Measurements from ENCODE around the gene SREK1IP1.

Gene SREK1IP1

GRCh38 chr5:64722588-64722987 is 45.9 kb downstream of the SREK1IP1 start:
- no peak for TF ChIP-seq FOXP2 (optimal IDR thresholded peaks at IDR 0.05; ENCODE audit: borderline replicate concordance, extremely low read depth, extremely low read length, insufficient read depth)
- no peak for TF ChIP-seq SIN3A (IDR thresholded peaks at IDR 0.05; ENCODE audit: borderline replicate concordance, insufficient read depth, low read length)
- no peak for TF ChIP-seq TAF1 (IDR thresholded peaks at IDR 0.05; ENCODE audit: borderline replicate concordance, insufficient read depth, low read length)
- TF ChIP-seq REST (IDR thresholded peaks at IDR 0.05; ENCODE audit: insufficient read depth in 1 of 2, low read depth in 2 of 2, low read length in 2 of 2) = no peak
- no peak for TF ChIP-seq POLR2AphosphoS5 (IDR thresholded peaks at IDR 0.05; ENCODE audit: low read depth, low read length)

DNA sequence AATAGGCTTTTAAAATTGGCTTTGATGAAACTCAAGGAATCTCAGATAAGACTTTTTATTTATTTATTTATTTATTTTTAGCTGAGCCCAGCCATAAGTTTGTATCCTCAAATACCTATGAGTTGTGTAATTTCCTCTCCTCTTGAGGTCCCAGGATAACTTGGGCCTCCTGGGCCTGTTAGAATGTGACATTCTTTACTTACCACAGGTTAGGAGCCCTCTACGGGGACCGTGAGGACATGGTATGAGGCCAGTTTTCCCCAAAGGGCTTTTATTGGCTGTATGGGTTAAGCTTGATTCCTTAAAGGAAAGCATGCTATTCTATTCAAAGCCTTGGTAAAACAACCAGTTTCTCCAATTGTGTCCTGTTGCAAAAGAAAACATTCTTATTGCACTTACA is 61.3 kb downstream of the SREK1IP1 start:
- no peak for TF ChIP-seq POLR2AphosphoS5 (IDR thresholded peaks at IDR 0.05; ENCODE audit: low read depth, low read length)
- TF ChIP-seq SIN3A (IDR thresholded peaks at IDR 0.05; ENCODE audit: borderline replicate concordance, insufficient read depth, low read length) = no peak
- no peak for TF ChIP-seq TAF1 (IDR thresholded peaks at IDR 0.05; ENCODE audit: borderline replicate concordance, insufficient read depth, low read length)
- no peak for TF ChIP-seq FOXP2 (optimal IDR thresholded peaks at IDR 0.05; ENCODE audit: borderline replicate concordance, extremely low read depth, extremely low read length, insufficient read depth)

DNA sequence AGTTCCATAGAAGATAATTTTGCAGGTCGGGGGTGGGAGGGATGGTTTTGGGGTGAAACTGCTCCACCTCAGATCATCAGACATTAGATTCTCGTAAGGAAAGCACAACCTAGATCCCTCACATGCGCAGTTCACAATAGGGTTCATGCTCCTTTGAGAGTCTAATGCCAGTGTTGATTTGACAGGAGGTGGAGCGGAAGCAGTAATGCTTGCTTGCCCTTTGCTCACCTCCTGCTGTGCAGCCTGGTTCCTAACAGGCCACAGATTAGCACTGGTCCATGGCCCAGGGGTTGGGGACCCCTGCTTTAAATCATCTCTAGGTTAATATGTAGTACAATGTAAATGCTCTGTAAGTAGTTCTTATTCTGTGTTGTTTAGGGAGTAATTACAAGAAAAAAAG is 67.7 kb downstream of the SREK1IP1 start:
- TF ChIP-seq POLR2AphosphoS5 (IDR thresholded peaks at IDR 0.05; ENCODE audit: low read depth, low read length) (no peak), SIN3A (IDR thresholded peaks at IDR 0.05; ENCODE audit: borderline replicate concordance, insufficient read depth, low read length) (no peak), TAF1 (IDR thresholded peaks at IDR 0.05; ENCODE audit: borderline replicate concordance, insufficient read depth, low read length) (no peak), REST (IDR thresholded peaks at IDR 0.05; ENCODE audit: insufficient read depth in 1 of 2, low read depth in 2 of 2, low read length in 2 of 2) (no peak), FOXP2 (optimal IDR thresholded peaks at IDR 0.05; ENCODE audit: borderline replicate concordance, extremely low read depth, extremely low read length, insufficient read depth) (no peak)

- TF ChIP-seq SIN3A (IDR thresholded peaks at IDR 0.05; ENCODE audit: borderline replicate concordance, insufficient read depth, low read length) (no peak), REST (IDR thresholded peaks at IDR 0.05; ENCODE audit: insufficient read depth in 1 of 2, low read depth in 2 of 2, low read length in 2 of 2) (no peak), TAF1 (IDR thresholded peaks at IDR 0.05; ENCODE audit: borderline replicate concordance, insufficient read depth, low read length) (no peak), POLR2AphosphoS5 (IDR thresholded peaks at IDR 0.05; ENCODE audit: low read depth, low read length) (no peak), FOXP2 (optimal IDR thresholded peaks at IDR 0.05; ENCODE audit: borderline replicate concordance, extremely low read depth, extremely low read length, insufficient read depth) (no peak)
Measured at GRCh38 chr5:64693636-64694035, 74.9 kb downstream of the SREK1IP1 start.

GRCh38 chr5:64691291-64691690 is 77.2 kb downstream of the SREK1IP1 start:
- no peak for TF ChIP-seq TAF1 (IDR thresholded peaks at IDR 0.05; ENCODE audit: borderline replicate concordance, insufficient read depth, low read length)
- no peak for TF ChIP-seq POLR2AphosphoS5 (IDR thresholded peaks at IDR 0.05; ENCODE audit: low read depth, low read length)
- no peak for TF ChIP-seq REST (IDR thresholded peaks at IDR 0.05; ENCODE audit: insufficient read depth in 1 of 2, low read depth in 2 of 2, low read length in 2 of 2)
- TF ChIP-seq FOXP2 (optimal IDR thresholded peaks at IDR 0.05; ENCODE audit: borderline replicate concordance, extremely low read depth, extremely low read length, insufficient read depth) = no peak
- no peak for TF ChIP-seq SIN3A (IDR thresholded peaks at IDR 0.05; ENCODE audit: borderline replicate concordance, insufficient read depth, low read length)

Measured in PFSK-1 (cell line).